A549 treated with dexamethasone at 1 μM for 4 hours (cell line): Measurements from ENCODE around the gene GLP2R. TPM values are rescaled to one million over a fixed set of nuclear protein-coding genes. Genes with fewer than 3 reads are reported as not detected.

ENCODE experiments used
- total RNA-seq: library from RNA; stranded (reverse); fragments of 200-300 nt; extraction: Qiagen RNA extraction; gene quantifications from 5 replicates; pipeline ENCODE4 v1.2.3, GENCODE V29; 2022

GLP2R gene
- total RNA-seq, result 8.0 to 14.4 TPM (median 9.5 TPM) in 5 replicates

GRCh38 chr17:9825641-9826150, at the start of gene GLP2R:
GLP2R (plus strand) TSS chr17:9825924; CDS start chr17:9826064, 140 bp downstream.

GRCh38 chr17:9790889-9791876, 34.5 kb upstream of the GLP2R start, which contains the start of gene DHRS7C:
DHRS7C (minus strand) TSS chr17:9791592; CDS start chr17:9791284, 308 bp downstream.

GRCh38 chr17:9821921-9822320, 3.8 kb upstream of the GLP2R start, which contains the start of gene GSG1L2:
GSG1L2 (minus strand) TSS chr17:9822079; CDS start chr17:9822071, 8 bp downstream.

GRCh38 chr17:9905078-9905415, 79.3 kb downstream of the GLP2R start, which contains the start of gene RCVRN:
RCVRN (minus strand) TSS chr17:9905271; CDS start chr17:9905180, 91 bp downstream.

Other genes with a start within 250 kb of the GLP2R start
- 0.10 to 0.13 TPM in 2 of 5 replicates, not detected in the others for gene CFAP52, start 249.3 kb upstream of the GLP2R start, total RNA-seq
- 3.5 to 4.7 TPM (median 3.8 TPM) in 5 replicates for gene USP43, start 180.4 kb upstream of the GLP2R start, total RNA-seq
- gene DHRS7C, start 34.3 kb upstream of the GLP2R start, total RNA-seq, result not detected in 5 replicates
- not detected in 5 replicates for gene GSG1L2, start 3.8 kb upstream of the GLP2R start, total RNA-seq
- not detected in 5 replicates for gene RCVRN, start 79.3 kb downstream of the GLP2R start, total RNA-seq